Endothelial cell of umbilical vein (primary cell): ENCODE measurements around the gene GOLGA6A. TPM values are rescaled to one million over a fixed set of nuclear protein-coding genes. Genes with fewer than 3 reads are reported as not detected.

Experiments used
- BruUV-seq: library from RNA; stranded (reverse); fragments of 400-500 nt; replicated peaks from 2 replicates; lab custom pipeline; 2021; lab: Mats Ljungman, UMichigan
- CTCF ChIA-PET: fragments of 300-600, 350-600 bp; sonication (Branson Sonifier 250); formaldehyde crosslinking; loops from one replicate; lab custom pipeline; 2021; ENCODE audit warnings: antibody characterized with exemption, inconsistent platforms; lab: Charles Lee
- POLR2A ChIA-PET: fragments of 300-600, 350-600 bp; sonication (Branson Sonifier 250); formaldehyde crosslinking; loops from one replicate; lab custom pipeline; 2021; ENCODE audit warnings: antibody characterized with exemption, inconsistent platforms; lab: Charles Lee
- DNase-seq: peaks from one replicate; pipeline ENCODE4 v3.0.0-alpha.2; 2011; ENCODE audit warnings: low read depth, low spot score
- FAIRE-seq: peaks from 2 replicates; lab custom pipeline; 2011; peaks lifted over from hg19 to GRCh38; lab: Jason Lieb, UNC
- H2AFZ ChIP-seq: 2 replicates; pipeline ENCODE4 v1.6.0; 2012; ENCODE audit warnings: low read depth, low read length, control low read depth, inconsistent platforms
- H3K27ac ChIP-seq: 2 replicates; pipeline ENCODE4 v1.5.1; 2011; ENCODE audit warnings: low read depth, mild to moderate bottlenecking, control low read depth, low read length, moderate library complexity; ENCODE audit not compliant: insufficient read depth
- H3K27me3 ChIP-seq, 2 experiments: 2 replicates each; pipeline versions ENCODE4 v1.6.0 to v1.6.1; 2011; ENCODE audit warnings: low read length in 2 of 2, mixed read lengths in 1 of 2; ENCODE audit not compliant: control insufficient read depth in 2 of 2, insufficient read depth in 2 of 2
- H3K36me3 ChIP-seq, 2 experiments: 2 replicates in 1 of 2; 3 replicates in 1 of 2; pipeline ENCODE4 v1.5.1; 2011; ENCODE audit warnings: low read length in 2 of 2, mild to moderate bottlenecking in 1 of 2, moderate library complexity in 1 of 2; ENCODE audit not compliant: control insufficient read depth in 2 of 2, insufficient read depth in 2 of 2; ENCODE audit errors: extremely low read depth in 1 of 2
- H3K4me1 ChIP-seq: 3 replicates; pipeline ENCODE4 v1.5.1; 2011; ENCODE audit warnings: mild to moderate bottlenecking, low read length; ENCODE audit not compliant: control insufficient read depth, insufficient read depth; ENCODE audit errors: extremely low read depth
- H3K4me2 ChIP-seq: 2 replicates; pipeline ENCODE4 v1.6.1; 2011; ENCODE audit warnings: low read length, control low read depth, mixed read lengths; ENCODE audit not compliant: insufficient read depth
- H3K4me3 ChIP-seq, 3 experiments: fragments of 200-600 bp in 1 of 3; sonication (generic), shearing (Covaris generic) in 1 of 3; replicated peaks in 1 of 3; 2 replicates each; pipeline ENCODE4 v1.5.1; 2011 to 2016; ENCODE audit warnings: control low read depth in 3 of 3, low read length in 3 of 3, mild to moderate bottlenecking in 2 of 3, inconsistent platforms in 1 of 3, low read depth in 1 of 3, moderate library complexity in 1 of 3; ENCODE audit not compliant: insufficient read depth in 1 of 3
- H3K79me2 ChIP-seq: 2 replicates; pipeline ENCODE4 v1.6.0; 2012; ENCODE audit warnings: low read length, inconsistent platforms; ENCODE audit not compliant: control insufficient read depth, insufficient read depth
- H3K9ac ChIP-seq: replicated peaks from 2 replicates; pipeline ENCODE3; 2011; ENCODE audit warnings: low read length, control low read depth; ENCODE audit not compliant: insufficient read depth; ENCODE audit errors: extremely low read depth
- H3K9me1 ChIP-seq: replicated peaks from 3 replicates; pipeline ENCODE4 v1.6.0; 2011; ENCODE audit warnings: mild to moderate bottlenecking, low read length; ENCODE audit not compliant: control insufficient read depth, insufficient read depth; ENCODE audit errors: extremely low read depth
- H3K9me3 ChIP-seq: replicated peaks from 2 replicates; pipeline ENCODE4 v1.5.1; 2012; ENCODE audit warnings: low read length, inconsistent platforms; ENCODE audit not compliant: control insufficient read depth, insufficient read depth
- H4K20me1 ChIP-seq: replicated peaks from 2 replicates; pipeline ENCODE3; 2011; ENCODE audit warnings: mild to moderate bottlenecking, low read length; ENCODE audit not compliant: control insufficient read depth, insufficient read depth; ENCODE audit errors: extremely low read depth
- EZH2 ChIP-seq: IDR thresholded peaks from 2 replicates; pipeline ENCODE4 v1.6.1; 2012; ENCODE audit warnings: borderline replicate concordance, low read depth, mild to moderate bottlenecking, moderate library complexity, low read length, inconsistent platforms; ENCODE audit not compliant: severe bottlenecking
- GATA2 ChIP-seq: IDR thresholded peaks from 2 replicates; pipeline ENCODE4 v1.7.0; 2011; ENCODE audit warnings: low read depth, mild to moderate bottlenecking, moderate library complexity, mixed read lengths, low read length; ENCODE audit not compliant: insufficient read length, insufficient read depth
- JUN ChIP-seq: IDR thresholded peaks from 2 replicates; pipeline ENCODE4 v1.6.1; 2011; ENCODE audit warnings: borderline replicate concordance, low read depth; ENCODE audit not compliant: insufficient read length, insufficient read depth
- POLR2A ChIP-seq: IDR thresholded peaks from 2 replicates; pipeline ENCODE4 v1.6.1; 2012; ENCODE audit warnings: low read depth, mild to moderate bottlenecking, control low read depth, low read length
- POLR2AphosphoS5 ChIP-seq: IDR thresholded peaks from 2 replicates; pipeline ENCODE4 v1.6.1; 2012; ENCODE audit warnings: low read depth, mild to moderate bottlenecking, control low read depth, low read length, moderate library complexity; ENCODE audit not compliant: insufficient read depth
- dilution Hi-C: fragments of 300-500 bp; cut with MboI; formaldehyde crosslinking; loops from one replicate; pipeline ENCODE4 v1.15.0; 2019; ENCODE audit warnings: low sequenced_read_pairs; ENCODE audit not compliant: extremely low pct_ligation_motif_present
- intact Hi-C: fragments of 100-400 bp; cut with micrococcal nuclease; formaldehyde crosslinking; loops from one replicate; pipeline ENCODE4 v1.10.0; 2022
- polyA plus RNA-seq, 4 experiments: library from polyadenylated mRNA; depleted of rRNA in 3 of 4; stranded (reverse) in 3 of 4; unstranded in 1 of 4; fragments of >200 nt; gene quantifications; 2 replicates each; pipeline versions ENCODE4 v1.2.1 to v1.2.3, GENCODE V29; 2011 to 2012; ENCODE audit warnings: missing spikeins in 1 of 4
- total RNA-seq: library from RNA; stranded (reverse); gene quantifications from 2 replicates; pipeline ENCODE4 v1.2.3, GENCODE V29; 2021

Gene GOLGA6A
- total and polyA plus RNA-seq, 2 donors (not counting 3 experiments of a cell fraction or from before 2014, with no cell fraction given) = not detected

- FAIRE-seq = no peak
- CTCF ChIA-PET = interaction anchor here (1.2 to 15.1 kb wide), 3 partner anchors 10 to 77 kb away, joined by 3 to 651 read pairs (median 13); no protein-coding TSS in a partner anchor
- BruUV-seq = no TSS peak
Observed at GRCh38 chr15:74046275-74046674, 36.1 kb downstream of the GOLGA6A start.

DNA sequence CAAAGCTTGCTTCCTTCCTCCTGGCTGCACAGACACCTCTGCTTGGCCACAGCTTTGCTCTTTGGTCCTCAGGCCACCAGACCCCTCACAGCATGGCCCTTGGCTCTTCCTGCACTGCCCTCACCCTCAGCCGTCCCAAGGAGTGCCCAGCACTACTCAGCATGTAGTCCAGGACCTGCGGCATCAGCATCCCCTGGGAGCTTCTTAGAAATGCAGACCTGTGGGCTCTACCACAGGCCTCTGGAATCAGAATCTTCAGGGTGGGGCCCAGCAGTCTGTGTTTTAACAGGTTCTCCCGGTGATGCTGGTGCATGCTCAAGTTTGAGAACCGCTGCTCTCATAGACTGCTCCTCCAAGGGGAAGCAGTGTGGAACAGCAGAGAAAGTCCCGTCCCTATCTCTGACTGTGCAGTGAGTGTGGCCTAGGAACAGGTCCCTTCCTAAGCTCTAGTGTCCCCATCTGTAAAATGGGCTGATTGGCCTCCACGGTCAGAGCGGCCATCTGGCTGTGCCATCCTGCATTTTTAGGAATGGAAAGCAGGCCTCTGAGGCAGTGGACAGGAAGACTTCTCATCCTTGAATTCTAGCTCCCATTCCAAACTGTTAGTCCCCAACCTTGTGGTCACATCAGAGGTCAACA, 36.6 kb downstream of the GOLGA6A start:
- Histone ChIP-seq H3K36me3 (no peaks in the 10 kb centered on the region), H3K4me3 (no peak overlapping the region), H3K79me2 (no peaks in the 10 kb centered on the region), H3K4me2 (no peak overlapping the region), H3K9ac (no peak overlapping the region), H4K20me1 (no peaks in the 10 kb centered on the region), H3K9me3 (no peaks in the 10 kb centered on the region), H2AFZ (no peak overlapping the region), H3K27me3 (peaks cover 0 to 4% of the 10 kb centered on the region in 2 experiments), H3K4me1 (no peaks in the 10 kb centered on the region), H3K9me1 (no peaks in the 10 kb centered on the region), H3K27ac (no peak overlapping the region)
- intact Hi-C loops = no loop called here
- no peak for TF ChIP-seq EZH2
- ChIA-PET CTCF (interaction anchor here (1.2 to 15.1 kb wide), 5 partner anchors 8 to 76 kb away, joined by 3 to 651 read pairs (median 10); no protein-coding TSS in a partner anchor), POLR2A (no interaction called here)
- dilution Hi-C loops = no loop called here
- no peak for FAIRE-seq
- DNase-seq = no peak
- no TSS peak for BruUV-seq

More at GRCh38 chr15:74046275-74046674, 36.1 kb downstream of the GOLGA6A start:
- Histone ChIP-seq H4K20me1 (no peaks in the 10 kb centered on the region), H3K9me3 (no peaks in the 10 kb centered on the region), H2AFZ (no peak overlapping the region), H3K4me1 (no peaks in the 10 kb centered on the region), H3K4me3 (no peak overlapping the region), H3K9ac (no peak overlapping the region), H3K79me2 (no peaks in the 10 kb centered on the region), H3K9me1 (no peaks in the 10 kb centered on the region), H3K4me2 (no peak overlapping the region), H3K27me3 (peaks cover 0 to 4% of the 10 kb centered on the region in 2 experiments), H3K27ac (no peak overlapping the region), H3K36me3 (no peaks in the 10 kb centered on the region)
- no peak for DNase-seq
- dilution Hi-C loops (no loop called here), intact Hi-C loops (no loop called here)
- POLR2A ChIA-PET = no interaction called here
- TF ChIP-seq POLR2AphosphoS5 (no peak), JUN (no peak), POLR2A (no peak), GATA2 (no peak)
